HEK293T (cell line): ENCODE data around the gene TPD52L3.

Source experiments
- CTCF ChIA-PET: fragments of 350-600 bp; formaldehyde crosslinking; extraction: SDS; loops from one replicate; lab custom pipeline; 2021; ENCODE audit warnings: antibody characterized with exemption, inconsistent platforms; lab: Yijun Ruan, JAX
- POLR2A ChIA-PET: fragments of 350-600 bp; formaldehyde crosslinking; extraction: SDS; loops from one replicate; lab custom pipeline; 2020; ENCODE audit warnings: antibody characterized with exemption, inconsistent platforms; lab: Yijun Ruan, JAX
- DNase-seq: peaks from one replicate; pipeline ENCODE4 v3.0.0; 2012; ENCODE audit warnings: mixed read lengths; ENCODE audit errors: extremely low spot score
- ARNT ChIP-seq: fragments of 450-650 bp; IDR thresholded peaks from 2 replicates; pipeline ENCODE4 v1.6.1; 2017; ENCODE audit warnings: mild to moderate bottlenecking
- BHLHE40 ChIP-seq: fragments of 450-650 bp; IDR thresholded peaks from 2 replicates; pipeline ENCODE4 v1.6.1; 2016; ENCODE audit warnings: mild to moderate bottlenecking, moderate library complexity, borderline replicate concordance
- CTBP1 ChIP-seq: fragments of 450-650 bp; IDR thresholded peaks from 2 replicates; pipeline ENCODE4 v1.6.1; 2016; ENCODE audit warnings: borderline replicate concordance
- ELF4 ChIP-seq: fragments of 450-650 bp; IDR thresholded peaks from 2 replicates; pipeline ENCODE4 v1.6.1; 2017; ENCODE audit warnings: antibody characterized with exemption
- FOXA1 ChIP-seq: fragments of 450-650 bp; IDR thresholded peaks from 2 replicates; pipeline ENCODE4 v1.6.1; 2016; ENCODE audit warnings: mild to moderate bottlenecking
- FOXK2 ChIP-seq: fragments of 450-650 bp; IDR thresholded peaks from 2 replicates; pipeline ENCODE4 v1.6.1; 2016; ENCODE audit warnings: mild to moderate bottlenecking
- FOXM1 ChIP-seq: fragments of 450-650 bp; IDR thresholded peaks from 2 replicates; pipeline ENCODE4 v1.6.1; 2017; ENCODE audit warnings: mild to moderate bottlenecking, borderline replicate concordance
- HDGF ChIP-seq: fragments of 450-650 bp; IDR thresholded peaks from 2 replicates; pipeline ENCODE4 v1.6.1; 2017; ENCODE audit warnings: antibody characterized with exemption, borderline replicate concordance
- LEF1 ChIP-seq: fragments of 450-650 bp; IDR thresholded peaks from 2 replicates; pipeline ENCODE4 v1.6.1; 2017; ENCODE audit warnings: mild to moderate bottlenecking, borderline replicate concordance
- NFRKB ChIP-seq: fragments of 450-650 bp; IDR thresholded peaks from 2 replicates; pipeline ENCODE4 v1.6.1; 2016; ENCODE audit warnings: mild to moderate bottlenecking, moderate library complexity
- SP1 ChIP-seq: fragments of 450-650 bp; IDR thresholded peaks from 2 replicates; pipeline ENCODE4 v1.6.1; 2017
- SUZ12 ChIP-seq: fragments of 450-650 bp; IDR thresholded peaks from 2 replicates; pipeline ENCODE4 v1.6.1; 2016; ENCODE audit warnings: mild to moderate bottlenecking
- TARDBP ChIP-seq: fragments of 450-650 bp; IDR thresholded peaks from 2 replicates; pipeline ENCODE4 v1.6.1; 2016
- ZNF384 ChIP-seq: fragments of 450-650 bp; IDR thresholded peaks from 2 replicates; pipeline ENCODE4 v1.6.1; 2016
- TF ChIP-seq, protein P1 (sequence below): fragments of 450-650 bp; IDR thresholded peaks from 2 replicates; pipeline ENCODE4 v1.6.1; 2016

The TPD52L3 gene

DNA sequence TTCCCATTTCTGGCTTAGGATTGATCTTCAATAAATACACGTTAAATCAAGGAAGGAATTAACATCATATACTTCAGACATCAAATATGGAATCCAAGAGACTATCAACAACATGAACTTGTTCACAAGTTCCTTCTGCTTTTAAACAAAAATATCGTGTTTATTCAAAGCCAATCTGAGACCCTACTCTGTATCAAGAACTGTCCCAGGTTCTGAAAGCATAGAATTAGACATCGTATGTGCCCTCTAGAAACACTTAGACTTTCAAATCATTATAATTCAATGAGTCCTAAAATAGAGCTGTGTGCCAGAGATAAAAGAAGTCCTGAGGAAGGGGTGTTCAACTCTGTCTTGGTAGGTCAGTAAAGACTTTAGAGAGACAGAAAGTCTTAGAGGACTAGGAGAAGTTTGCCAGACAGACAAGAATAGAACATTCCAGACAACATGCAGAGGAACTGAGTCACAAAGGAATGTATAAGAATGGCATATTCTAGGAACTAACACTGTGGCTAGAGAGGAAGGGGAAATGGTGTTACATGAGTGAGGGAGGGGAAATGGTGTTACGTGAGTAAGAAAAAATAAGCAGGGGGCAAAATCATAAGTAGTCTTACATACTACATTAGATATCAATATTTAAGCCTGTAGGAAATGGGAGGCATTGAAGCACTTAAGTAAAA is 2.9 kb downstream of the TPD52L3 start:
- no peak for DNase-seq
- CTCF ChIA-PET = no interaction called here
- TF ChIP-seq ZNF384 = no peak
- POLR2A ChIA-PET = no interaction called here

DNA sequence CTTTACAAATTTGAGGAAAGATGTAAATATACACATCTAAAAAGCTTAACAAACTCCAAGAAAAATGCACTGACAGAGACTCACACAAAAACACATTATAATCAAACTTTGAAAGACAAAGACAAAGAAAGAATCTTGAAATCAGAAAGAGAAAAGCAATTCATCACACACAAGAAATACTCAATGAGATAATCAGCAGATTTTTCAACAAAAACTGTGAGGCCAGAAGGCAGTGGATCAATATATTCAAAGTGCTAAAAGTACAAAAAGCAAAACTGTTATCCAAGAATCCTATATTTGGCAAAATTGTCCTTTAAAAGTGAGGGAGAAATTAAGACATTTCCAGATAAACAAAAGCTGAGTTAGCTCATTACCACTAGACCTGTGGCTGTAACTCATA is 6.1 kb downstream of the TPD52L3 start:
- CTCF ChIA-PET = no interaction called here
- POLR2A ChIA-PET = no interaction called here
- TF ChIP-seq LEF1 (no peak), NFRKB (no peak), BHLHE40 (no peak), TARDBP (no peak)

DNA sequence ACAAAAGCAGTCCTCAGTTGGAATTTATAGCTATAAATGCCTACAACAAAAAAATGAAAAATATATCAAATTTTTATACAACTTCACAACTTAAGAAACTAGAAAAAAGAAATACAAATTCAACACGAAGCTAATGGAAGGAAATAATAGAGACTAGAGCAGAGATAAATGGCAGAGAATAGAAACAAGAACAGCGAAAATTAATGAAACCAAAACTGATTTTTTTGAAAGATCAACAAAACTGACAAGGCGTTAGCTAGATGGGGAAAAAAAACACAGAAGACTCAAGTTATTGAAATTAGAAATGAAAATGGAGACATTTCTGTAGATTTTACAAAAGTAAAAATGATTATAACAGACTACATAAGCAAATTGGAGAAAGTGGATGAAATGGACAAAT is 20.6 kb downstream of the TPD52L3 start:
- ChIA-PET POLR2A (no interaction called here), CTCF (no interaction called here)
- no peak for TF ChIP-seq HDGF
- TF ChIP-seq FOXK2 = no peak
- no peak for TF ChIP-seq ZNF384
- TF ChIP-seq ELF4 = no peak
- TF ChIP-seq, protein P1, sequence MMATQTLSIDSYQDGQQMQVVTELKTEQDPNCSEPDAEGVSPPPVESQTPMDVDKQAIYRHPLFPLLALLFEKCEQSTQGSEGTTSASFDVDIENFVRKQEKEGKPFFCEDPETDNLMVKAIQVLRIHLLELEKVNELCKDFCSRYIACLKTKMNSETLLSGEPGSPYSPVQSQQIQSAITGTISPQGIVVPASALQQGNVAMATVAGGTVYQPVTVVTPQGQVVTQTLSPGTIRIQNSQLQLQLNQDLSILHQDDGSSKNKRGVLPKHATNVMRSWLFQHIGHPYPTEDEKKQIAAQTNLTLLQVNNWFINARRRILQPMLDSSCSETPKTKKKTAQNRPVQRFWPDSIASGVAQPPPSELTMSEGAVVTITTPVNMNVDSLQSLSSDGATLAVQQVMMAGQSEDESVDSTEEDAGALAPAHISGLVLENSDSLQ = no peak
- TF ChIP-seq SUZ12 = no peak
- no peak for TF ChIP-seq BHLHE40
- TF ChIP-seq LEF1 = no peak
- no peak for TF ChIP-seq NFRKB
- no peak for TF ChIP-seq TARDBP
- no peak for TF ChIP-seq CTBP1
- no peak for TF ChIP-seq FOXA1
- TF ChIP-seq SP1 = no peak
- TF ChIP-seq ARNT = no peak
- no peak for TF ChIP-seq FOXM1
- DNase-seq = no peak

More for the DNA sequence above, 6.1 kb downstream of the TPD52L3 start:
- no peak for DNase-seq

DNA sequence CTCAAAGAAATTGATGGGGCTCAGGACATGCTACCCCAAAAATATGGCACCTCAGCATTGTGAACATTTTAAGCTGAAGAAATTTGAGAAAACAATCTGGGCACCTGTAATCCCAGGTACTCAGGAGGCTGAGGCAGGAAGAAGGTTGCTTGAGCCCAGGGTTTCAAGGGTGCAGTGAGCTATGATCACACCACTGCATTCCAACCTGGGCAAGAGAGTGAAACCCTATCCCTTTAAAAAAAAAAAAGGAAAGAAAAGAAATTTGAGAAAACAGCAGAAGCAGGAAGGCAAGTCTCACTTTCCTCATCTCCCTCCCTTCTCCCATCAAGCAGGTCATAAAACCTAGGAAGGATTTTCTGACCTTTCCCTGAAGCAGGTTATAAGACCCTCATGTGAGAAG is 23.6 kb downstream of the TPD52L3 start:
- ChIA-PET CTCF (no interaction called here), POLR2A (no interaction called here)
- DNase-seq = no peak

DNA sequence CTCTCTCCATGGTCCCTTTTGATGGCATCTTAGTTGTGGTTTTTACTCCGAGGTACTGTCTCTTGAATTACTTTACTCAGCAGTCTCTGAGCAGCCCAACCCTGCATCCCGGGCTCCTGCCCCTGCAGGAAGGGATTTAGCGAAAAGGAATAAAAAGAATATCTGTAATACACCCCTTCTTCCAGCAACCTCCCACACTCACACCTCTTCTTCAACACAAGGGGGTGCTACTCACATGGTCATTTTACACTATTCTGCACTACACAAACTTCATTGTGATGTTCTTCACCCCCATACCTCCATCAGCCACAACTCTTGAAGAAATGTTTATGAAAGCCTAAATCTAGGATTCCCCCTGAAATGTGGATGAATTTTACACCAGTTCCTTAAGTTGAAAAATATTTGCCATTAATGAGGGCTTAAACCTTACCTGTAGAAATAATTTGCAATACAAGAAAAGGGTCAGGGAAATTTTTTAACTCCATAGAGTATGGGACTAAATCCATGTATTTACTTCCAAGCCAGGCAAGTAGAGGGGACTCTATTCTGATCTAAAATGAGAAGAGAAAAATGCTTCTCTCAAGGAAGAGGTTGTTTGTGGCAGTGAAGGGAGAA is 26.0 kb downstream of the TPD52L3 start:
- DNase-seq = peak; percentile 54

More for the DNA sequence above, 23.6 kb downstream of the TPD52L3 start:
- TF ChIP-seq CTBP1 (no peak), ARNT (no peak), SP1 (no peak), FOXM1 (no peak), HDGF (no peak)
- TF ChIP-seq, protein P1 = no peak

DNA sequence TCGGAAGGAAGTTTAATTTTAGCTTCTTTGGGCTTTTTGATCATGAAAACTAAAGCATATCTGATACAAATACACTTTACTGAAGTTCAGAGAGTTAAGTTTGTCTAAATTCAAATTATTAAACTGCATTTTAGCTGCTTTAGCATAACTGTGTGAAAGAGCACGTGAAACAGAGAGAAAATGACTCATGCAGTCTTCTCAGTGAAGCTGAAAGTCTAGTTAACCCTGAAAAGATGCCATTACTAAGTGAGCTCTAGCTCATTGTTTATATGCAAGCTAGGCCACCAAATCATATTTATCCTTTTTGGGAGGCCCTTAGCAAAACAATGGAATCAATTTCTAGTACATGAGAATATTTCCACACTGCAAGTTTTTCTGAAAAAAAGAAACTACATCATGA is 27.6 kb downstream of the TPD52L3 start:
- ChIA-PET POLR2A (interaction anchor here (1.0 kb wide), 1 partner anchor 326 kb away, joined by 3 read pairs; no protein-coding TSS in a partner anchor), CTCF (interaction anchor here (0.6 to 1.2 kb wide), 3 partner anchors 37 to 697 kb away, joined by 3 read pairs; no protein-coding TSS in a partner anchor)
- DNase-seq = no peak
- TF ChIP-seq HDGF (no peak), NFRKB (no peak), ARNT (no peak), TARDBP (no peak), ELF4 (no peak)
- TF ChIP-seq, protein P1 = no peak

More for the DNA sequence above, 26.0 kb downstream of the TPD52L3 start:
- CTCF ChIA-PET = interaction anchor here (1.5 kb wide), 1 partner anchor 44 kb away, joined by 3 read pairs; no protein-coding TSS in a partner anchor
- TF ChIP-seq ZNF384 = no peak
- no peak for TF ChIP-seq FOXK2
- TF ChIP-seq, protein P1 = no peak
- TF ChIP-seq SUZ12 = no peak
- no peak for TF ChIP-seq BHLHE40
- no peak for TF ChIP-seq TARDBP
- no peak for TF ChIP-seq FOXA1
- POLR2A ChIA-PET = no interaction called here
